ENCODE results near the gene ADAMTS2. TPM values are rescaled to one million over a fixed set of nuclear protein-coding genes. Genes with fewer than 3 reads are reported as not detected.

Gene ADAMTS2
- total and polyA plus RNA-seq, 2 donors from 2014 or later, result 2.0 to 13.6 TPM

DNA sequence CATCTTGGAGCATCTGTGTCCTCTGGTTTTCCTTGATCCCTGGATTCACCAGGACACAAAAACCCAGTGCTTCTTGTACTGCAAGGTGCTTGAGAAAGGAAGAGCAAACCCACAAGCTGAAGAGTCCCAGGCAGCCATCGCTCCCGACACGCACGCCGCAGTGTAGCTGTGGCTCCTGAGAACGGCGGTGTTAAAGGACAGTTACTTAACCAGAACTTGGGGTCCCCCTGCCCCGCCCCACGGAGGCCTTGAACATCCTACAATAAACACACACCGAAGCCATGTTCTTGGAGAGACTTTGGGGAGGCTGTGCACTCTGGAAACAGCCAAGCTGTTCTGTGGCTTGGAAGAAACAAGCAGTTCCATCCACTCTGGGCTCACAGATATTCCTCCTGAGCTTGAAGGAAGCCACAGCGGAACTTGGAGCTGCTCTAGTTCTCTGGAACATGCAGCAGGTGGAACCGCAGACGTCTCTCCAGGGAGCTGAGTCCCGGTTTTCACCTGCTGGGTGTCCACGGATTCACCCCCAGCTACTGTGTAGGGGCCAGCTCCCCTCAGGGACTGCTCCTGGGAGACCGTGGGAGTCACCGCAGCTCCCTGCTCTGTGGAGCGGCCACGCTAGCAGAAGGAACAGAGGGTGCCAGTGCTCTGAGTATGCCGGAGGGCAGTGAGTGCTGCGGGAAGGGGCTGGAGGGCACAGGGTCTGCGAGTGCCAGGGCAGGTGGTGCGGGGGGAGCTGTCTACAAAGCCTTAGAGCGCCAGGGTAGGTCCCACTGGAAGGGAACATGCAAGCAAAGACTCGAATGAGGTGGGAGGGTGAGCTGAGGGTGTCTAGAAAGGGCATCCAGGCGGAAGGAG is 107.3 kb downstream of the ADAMTS2 start:
- Histone ChIP-seq H3K36me3 (ENCODE audit: control insufficient read depth in 2 of 3, insufficient read depth in 3 of 3, low read length in 3 of 3) (no peaks in the 10 kb centered on the region), H3K9me3 (ENCODE audit: control insufficient read depth in 2 of 3, insufficient read depth in 1 of 3, low read length in 3 of 3) (peaks cover 0 to 6% (median 0%) of the 10 kb centered on the region in 3 donors), H3K27ac (ENCODE audit: low read depth in 2 of 2, low read length in 2 of 2) (no peak overlapping the region), H3K9ac (ENCODE audit: low read length in 3 of 3) (no peak overlapping the region), H3K27me3 (ENCODE audit: control insufficient read depth, insufficient read depth, low read length) (no peaks in the 10 kb centered on the region), H3K4me1 (ENCODE audit: control insufficient read depth in 2 of 3, insufficient read depth in 2 of 3, low read depth in 1 of 3, low read length in 3 of 3) (peaks cover 0 to 3% (median 0%) of the 10 kb centered on the region in 3 donors), H3K4me3 (ENCODE audit: low read length in 3 of 3) (no peak overlapping the region)
- TF ChIP-seq CTCF (IDR thresholded peaks at IDR 0.05; ENCODE audit: borderline replicate concordance, extremely low read depth, insufficient read depth), result no peak
- intact Hi-C loops (cut with DNase I), result no loop called here
- FAIRE-seq (no peak), DNase-seq (peak in 2 of 5 donors; percentile 22 to 54)

DNA sequence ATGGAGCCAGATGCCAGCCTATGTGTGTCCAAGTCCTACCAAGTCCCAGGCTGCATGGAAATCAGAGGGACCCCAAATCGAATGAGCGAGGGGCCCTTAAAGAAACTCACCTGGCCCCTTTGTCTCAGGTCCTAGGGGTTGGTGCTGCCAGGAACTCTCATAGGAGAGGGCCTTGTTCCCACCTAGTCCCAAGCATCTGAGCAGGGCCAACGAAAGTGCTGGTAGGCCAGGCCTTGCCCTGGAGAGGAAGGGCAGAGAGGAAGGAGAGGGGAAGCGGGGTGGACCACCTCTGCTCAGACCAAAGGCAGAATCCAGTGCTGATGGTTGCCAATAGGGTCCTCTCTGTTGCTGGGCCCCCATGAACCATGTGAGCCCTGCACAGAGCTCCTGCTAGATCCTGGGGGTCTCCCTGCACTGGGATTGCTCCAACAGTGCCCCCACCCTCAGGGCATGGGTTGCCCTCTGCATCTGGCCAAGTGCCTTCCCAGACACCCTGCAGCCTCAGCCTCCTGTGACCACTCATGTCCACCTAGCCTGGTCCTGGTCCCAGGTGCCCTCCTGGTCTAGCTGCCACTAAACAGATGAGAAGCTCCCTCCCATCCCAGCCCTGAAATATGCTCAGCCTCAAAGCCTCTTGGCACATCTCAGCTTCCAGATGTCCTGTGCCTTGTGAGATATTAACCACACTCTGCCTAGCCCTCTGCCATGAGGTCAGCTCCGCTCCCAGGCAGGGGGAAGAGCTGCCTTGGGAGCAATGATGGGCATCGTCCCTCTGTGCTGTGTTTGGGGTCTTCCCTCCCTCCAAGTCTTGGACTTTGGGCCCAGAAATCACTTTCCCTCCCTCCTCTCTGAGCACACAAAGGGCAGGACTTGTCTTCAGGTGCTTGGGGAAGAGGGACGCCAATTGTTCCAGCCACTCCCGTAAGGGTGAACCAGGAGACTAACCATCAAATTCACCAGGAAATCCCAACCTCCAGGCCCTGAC is 109.6 kb downstream of the ADAMTS2 start:
- Histone ChIP-seq H3K36me3 (ENCODE audit: control insufficient read depth in 2 of 3, insufficient read depth in 3 of 3, low read length in 3 of 3) (no peaks in the 10 kb centered on the region), H3K4me1 (ENCODE audit: control insufficient read depth in 2 of 3, insufficient read depth in 2 of 3, low read depth in 1 of 3, low read length in 3 of 3) (peaks cover 0 to 3% (median 0%) of the 10 kb centered on the region in 3 donors), H3K4me3 (ENCODE audit: low read length in 3 of 3) (no peak overlapping the region), H3K27me3 (ENCODE audit: control insufficient read depth, insufficient read depth, low read length) (no peaks in the 10 kb centered on the region), H3K9ac (ENCODE audit: low read length in 3 of 3) (no peak overlapping the region), H3K27ac (ENCODE audit: low read depth in 2 of 2, low read length in 2 of 2) (no peak overlapping the region), H3K9me3 (ENCODE audit: control insufficient read depth in 2 of 3, insufficient read depth in 1 of 3, low read length in 3 of 3) (peaks cover 0 to 6% (median 0%) of the 10 kb centered on the region in 3 donors)
- FAIRE-seq, result no peak
- no peak for TF ChIP-seq CTCF (IDR thresholded peaks at IDR 0.05; ENCODE audit: borderline replicate concordance, extremely low read depth, insufficient read depth)
- intact Hi-C loops (cut with DNase I), result no loop called here
- DNase-seq, result peak in 2 of 5 donors; percentile 29 to 41

DNA sequence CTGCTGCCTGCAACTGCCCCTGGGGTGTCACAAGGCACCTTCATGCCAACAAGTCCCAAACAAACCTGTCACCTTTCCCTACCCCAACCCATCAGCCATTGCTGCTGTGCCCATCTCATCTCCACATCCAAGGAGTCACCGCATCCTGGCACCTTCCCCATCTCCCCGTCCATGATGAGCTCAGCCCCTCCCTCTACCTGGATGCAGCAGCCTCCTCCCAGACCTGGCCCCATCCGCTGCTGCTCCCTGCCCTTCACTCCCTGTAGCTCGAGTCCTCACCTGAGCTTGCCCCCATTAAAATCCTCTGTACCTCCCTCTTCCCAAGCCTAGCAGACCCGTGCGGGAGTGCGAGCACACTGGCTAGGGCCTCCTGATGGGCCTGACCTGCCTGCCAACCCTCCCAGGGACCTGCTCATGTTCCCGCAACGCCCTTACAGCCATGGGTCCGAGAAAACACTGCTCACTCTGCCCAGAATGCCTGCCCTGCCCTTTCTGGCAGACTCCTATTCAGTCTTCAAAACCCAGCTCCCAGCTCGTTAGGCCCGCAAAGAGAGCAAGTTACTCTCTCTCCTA is 110.6 kb downstream of the ADAMTS2 start:
- intact Hi-C loops (cut with DNase I), result no loop called here
- no peaks in the 10 kb centered on the region for H3K27me3 ChIP-seq (ENCODE audit: control insufficient read depth, insufficient read depth, low read length)
- no peak overlapping the region for H3K9ac ChIP-seq (ENCODE audit: low read length in 3 of 3)
- no peak overlapping the region for H3K4me3 ChIP-seq (ENCODE audit: low read length in 3 of 3)
- H3K36me3 ChIP-seq (ENCODE audit: control insufficient read depth in 2 of 3, insufficient read depth in 3 of 3, low read length in 3 of 3), result no peaks in the 10 kb centered on the region
- no peak overlapping the region for H3K27ac ChIP-seq (ENCODE audit: low read depth in 2 of 2, low read length in 2 of 2)
- FAIRE-seq, result no peak
- H3K9me3 ChIP-seq (ENCODE audit: control insufficient read depth in 2 of 3, insufficient read depth in 1 of 3, low read length in 3 of 3), result peaks cover 0 to 6% (median 0%) of the 10 kb centered on the region in 3 donors
- H3K4me1 ChIP-seq (ENCODE audit: control insufficient read depth in 2 of 3, insufficient read depth in 2 of 3, low read depth in 1 of 3, low read length in 3 of 3), result no peaks in the 10 kb centered on the region
- TF ChIP-seq CTCF (IDR thresholded peaks at IDR 0.05; ENCODE audit: borderline replicate concordance, extremely low read depth, insufficient read depth), result no peak
- peak in 1 of 5 donors; percentile 56 for DNase-seq

All from kidney (tissue), 14 donors.